Left forelimb (tissue), 1 donor: ENCODE data around the gene VSIG1.

Source experiments
- DNase-seq: peaks from one replicate; pipeline ENCODE4 v3.0.0-alpha.2; 2018; ENCODE audit warnings: low spot score

VSIG1 gene

DNA sequence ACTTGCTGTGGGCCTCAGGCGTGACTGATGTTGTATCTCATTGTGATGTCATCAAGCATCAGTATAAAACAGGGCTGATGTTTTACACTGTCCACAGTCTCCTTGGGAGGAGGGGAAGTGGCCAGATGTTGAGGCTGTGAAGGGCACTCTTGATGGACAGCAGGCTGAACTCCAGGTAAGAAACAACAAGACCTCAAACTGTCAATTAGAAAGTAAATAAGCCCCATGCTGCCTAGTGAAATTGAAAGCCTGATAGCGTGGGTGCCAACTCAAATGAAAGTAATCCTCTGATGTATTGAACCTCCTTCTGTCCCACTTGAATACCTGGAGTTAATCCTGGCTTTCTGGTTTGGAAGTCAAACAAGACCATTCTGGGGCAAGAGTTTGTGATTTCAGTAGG is 19.7 kb downstream of the VSIG1 start:
- no peak for DNase-seq

DNA sequence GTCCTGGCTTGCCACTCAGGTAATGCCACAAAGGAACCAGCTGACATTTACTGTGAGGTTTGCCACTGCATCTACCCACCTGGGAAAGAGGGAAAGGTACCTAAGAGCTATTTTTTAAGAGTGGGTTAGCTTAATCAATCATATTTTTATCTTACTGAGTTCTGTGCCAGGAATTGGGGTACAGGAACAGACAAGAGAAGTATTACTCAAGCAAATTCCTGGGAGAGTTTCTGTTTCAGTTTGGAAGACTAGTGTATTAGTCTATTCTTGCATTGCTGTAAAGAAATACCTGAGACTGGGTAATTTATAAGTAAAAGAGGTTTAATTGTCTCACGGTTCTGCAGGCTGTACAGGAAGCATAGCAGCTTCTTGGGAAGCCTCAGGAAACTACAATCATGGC is 23.3 kb downstream of the VSIG1 start:
- DNase-seq = no peak

DNA sequence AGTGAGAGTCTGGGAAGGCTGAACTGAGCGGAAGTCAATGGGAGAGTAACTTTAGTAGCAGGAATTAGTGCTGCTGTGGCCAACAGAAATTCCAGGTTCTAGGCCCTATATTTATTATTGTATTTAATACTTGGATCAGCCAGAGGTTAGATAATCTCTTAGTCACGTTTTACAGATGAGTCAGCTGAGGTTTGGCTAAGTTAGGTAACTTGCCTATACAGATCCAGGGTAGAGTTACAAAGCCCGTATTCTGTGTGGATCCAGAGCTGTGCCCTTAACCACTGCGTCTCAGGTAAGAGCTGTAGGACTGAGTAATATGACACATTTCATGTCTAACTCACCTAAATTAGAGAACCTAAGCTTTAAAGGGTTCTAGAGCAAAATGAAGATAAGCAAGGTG is 26.0 kb downstream of the VSIG1 start:
- DNase-seq = no peak

DNA sequence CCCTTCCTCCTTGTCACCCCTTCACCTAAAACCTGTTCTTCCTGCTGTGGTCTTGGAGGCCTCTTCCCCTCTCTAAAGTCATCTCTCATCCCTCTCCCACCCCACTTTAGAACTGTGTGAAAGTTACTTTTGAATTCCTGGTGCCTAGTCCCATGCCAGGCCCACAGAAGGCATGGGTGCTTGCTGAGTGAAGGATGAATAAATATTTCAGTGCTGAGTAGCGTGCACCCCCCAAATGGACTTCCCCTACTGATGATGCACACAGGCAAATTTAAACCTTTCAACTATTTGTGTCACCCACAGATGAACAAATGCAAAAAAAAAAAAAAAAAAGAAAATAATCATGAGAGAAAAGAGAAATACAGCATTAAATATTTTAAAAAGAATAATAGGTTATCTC is 26.7 kb downstream of the VSIG1 start:
- DNase-seq = no peak

DNA sequence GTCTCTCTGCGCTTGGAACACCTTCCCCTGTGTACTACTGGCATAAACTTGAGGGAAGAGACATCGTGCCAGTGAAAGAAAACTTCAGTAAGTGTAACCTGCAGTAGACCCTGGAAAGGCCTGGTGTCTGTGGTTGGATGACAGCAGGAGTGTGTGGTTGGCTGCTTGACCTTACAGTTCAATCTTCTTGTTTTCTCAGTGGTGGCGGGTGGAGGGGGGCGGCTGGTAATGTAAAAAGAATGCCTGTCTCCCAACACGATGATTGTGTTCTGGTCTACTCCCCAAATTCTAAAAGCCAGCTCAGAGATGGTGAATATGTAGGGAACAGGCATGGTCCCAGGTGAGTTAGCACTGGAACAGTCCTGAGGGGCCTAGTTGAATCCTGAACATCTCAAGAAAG is 27.9 kb downstream of the VSIG1 start:
- DNase-seq = no peak

DNA sequence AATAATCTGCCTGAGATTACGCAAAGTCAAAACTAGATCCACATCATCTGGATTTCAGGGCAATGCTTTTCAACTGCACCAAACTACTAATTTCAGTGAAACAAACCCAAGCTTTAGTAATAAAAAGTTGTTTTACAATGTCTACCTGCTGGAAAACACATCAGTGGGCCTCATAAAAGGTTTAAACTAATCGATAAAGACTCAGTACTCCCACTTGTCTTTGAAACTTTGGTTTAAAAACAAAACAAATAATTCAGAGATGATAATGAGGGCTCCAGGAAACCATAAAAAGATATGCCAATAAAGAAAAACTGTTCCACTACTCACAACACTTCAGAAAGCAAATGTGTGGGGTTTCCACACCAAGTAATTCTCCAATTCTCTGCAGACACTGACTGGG is 36.2 kb downstream of the VSIG1 start:
- DNase-seq = no peak

DNA sequence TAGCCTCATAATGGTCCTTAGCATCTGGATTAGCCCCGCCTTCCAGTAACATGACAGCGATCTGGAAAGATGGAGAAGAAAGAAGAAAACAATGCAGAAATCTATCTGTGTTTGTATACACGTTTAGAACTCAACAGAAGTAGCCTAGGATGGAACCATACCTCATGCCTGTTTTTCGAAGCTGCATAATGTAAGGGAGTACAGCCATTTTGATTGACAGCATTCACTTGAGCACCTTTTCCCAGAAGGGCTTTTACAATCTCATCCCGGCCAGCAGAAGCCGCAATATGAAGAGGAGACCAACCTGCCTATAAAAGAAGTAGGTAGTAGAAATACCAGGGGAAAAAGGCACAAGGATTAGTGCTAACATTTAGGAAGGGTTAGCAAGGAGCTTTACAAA is 42.9 kb downstream of the VSIG1 start:
- no peak for DNase-seq

DNA sequence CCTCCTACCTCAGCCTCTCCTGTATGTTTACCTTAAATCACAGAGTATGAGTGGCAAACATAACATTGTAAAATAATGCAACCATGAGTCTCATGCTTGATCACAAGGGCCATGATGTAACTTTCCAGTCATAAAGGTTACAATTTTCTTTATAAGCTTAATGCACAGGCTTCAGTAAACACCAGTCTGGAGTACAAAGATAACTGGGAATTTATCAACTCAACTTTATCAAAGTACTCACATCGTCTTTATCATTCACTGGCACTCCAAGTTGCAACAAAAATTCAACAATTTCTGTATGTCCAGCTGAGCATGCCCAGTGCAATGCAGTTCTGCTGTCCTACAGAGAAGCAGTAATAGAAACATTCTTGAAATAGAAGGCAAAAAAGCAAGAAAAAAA is 43.6 kb downstream of the VSIG1 start:
- DNase-seq = no peak

DNA sequence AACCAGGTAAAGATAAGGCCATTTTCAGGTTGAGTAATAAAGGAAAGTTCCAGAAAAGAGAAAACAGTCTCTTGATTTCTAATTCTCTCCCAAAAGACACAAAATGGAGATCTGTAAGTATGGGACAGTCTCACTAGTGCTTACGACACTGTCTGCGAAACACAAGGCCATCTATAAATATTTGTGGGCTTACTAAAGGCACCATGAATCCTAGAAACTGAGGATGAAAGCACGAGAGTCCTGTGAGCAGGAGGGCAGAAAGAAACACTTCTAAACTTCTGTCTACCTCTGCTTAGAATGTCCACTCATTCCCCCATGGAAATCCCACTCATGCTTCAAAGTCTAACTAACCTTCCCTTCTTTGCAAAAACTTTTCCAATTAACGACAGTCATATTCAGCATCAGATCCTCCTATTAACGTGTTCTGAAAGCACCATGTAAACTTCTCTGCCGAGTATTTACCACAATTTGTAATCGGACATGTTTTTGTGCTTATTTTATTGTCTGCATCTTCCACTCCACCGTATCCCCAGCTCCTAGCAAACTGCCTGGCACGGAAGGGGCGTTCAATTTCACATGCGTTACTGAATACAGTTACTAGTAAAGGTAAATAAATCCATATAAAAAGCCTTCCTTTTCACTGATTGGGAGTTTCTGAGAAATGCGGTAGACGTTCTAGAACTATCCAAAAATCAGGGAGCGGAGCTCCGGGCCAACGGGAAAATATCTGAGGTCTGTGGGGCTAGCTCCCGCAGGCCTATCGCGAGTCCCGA is 45.8 kb downstream of the VSIG1 start:
- DNase-seq = no peak

DNA sequence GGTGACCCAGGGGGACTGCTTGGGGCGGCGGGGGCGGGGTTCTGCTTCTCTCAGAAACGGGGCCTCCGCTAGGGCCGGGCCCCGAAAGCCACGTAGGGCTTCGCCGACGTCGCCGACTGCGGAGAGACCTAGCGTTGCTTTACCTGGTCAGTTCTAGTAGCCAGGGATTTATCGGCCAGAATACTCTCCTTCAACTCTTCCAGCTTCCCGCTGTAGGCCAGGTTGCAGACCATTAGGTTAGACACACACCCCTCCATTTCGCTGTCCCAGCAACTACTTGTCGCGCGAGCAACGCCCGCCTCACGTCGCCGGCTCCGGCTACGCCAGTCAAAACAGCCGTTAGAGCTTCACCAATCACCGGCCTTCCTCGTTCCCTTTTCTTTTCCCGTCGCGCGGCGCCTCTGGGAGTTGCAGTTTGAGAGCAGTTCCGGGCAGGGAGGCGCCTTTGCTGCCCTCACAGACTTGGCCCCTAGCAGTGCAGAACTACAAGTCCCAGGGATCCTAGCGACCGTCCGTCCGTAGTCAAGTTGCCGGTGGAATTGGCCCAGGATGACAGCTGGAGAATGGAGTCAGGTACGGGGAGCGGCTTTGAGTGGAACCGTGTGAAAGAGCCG is 46.5 kb downstream of the VSIG1 start, which contains the start of the genes ATG4A and PSMD10:
Gene ATG4A (plus strand): TSS at position 515 of the 614 bp plus-strand sequence. CDS start 49 bp downstream, at position 564.
Gene PSMD10 (minus strand): TSS at position 279 of the 614 bp plus-strand sequence. CDS start 22 bp downstream, at position 257.
- DNase-seq = peak; percentile 88

DNA sequence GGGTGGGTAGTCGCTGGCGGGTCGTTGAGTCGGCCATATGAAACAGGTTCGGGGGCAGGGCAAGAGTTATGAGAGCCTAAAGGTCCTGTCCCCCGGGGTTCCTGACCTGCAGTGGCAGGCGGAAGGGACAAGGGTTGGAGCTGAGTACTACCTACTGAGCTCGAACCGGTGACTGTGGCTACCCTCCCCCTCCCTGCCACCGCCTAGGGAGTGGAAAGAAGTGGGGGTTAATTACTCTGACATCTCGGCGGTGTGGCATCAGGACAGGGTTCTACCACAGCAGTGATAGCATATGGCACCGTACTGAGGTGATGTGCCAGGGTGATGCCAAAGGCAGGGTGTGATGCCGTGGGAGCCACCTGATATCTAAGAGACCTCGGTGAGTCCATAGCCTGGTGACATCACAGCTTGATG is 47.0 kb downstream of the VSIG1 start:
- no peak for DNase-seq

DNA sequence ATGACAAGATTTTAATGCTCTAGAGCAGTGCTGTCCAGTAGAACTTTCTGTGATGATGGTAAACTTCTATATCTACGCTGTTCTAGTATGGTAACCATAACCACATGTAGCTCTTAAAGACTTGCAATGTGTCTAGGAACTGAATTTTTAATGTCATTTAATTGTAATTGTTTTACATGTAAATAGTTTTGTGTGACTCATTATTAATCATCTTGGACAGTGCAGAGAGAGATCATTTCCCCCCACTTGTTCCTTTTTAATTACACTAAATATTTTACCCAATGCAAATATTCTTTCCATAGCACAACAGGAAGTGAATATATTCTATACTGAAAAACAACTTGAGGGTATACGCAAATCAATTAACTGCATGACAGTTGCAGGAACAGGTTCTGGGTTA is 52.5 kb downstream of the VSIG1 start:
- no peak for DNase-seq

DNA sequence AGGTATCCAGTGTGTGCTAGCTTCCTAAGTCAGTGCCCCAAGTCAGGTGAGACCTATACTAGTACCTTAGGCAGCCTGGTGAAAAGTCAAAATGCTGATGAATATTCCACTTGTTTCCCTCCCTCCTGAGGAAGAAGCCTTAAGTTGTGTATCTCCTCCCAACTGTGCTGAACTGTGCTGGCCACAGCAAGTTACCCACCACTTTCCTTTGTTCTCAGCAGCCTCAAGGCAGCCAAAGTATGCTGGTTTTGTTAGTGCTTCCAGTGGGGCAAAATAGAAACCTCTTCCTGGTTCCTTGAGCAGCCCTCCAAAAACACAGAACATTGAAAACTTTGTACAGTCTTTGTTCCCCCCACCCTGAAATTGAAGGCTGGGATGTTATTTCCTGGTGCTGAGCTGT is 60.6 kb downstream of the VSIG1 start:
- DNase-seq = no peak

DNA sequence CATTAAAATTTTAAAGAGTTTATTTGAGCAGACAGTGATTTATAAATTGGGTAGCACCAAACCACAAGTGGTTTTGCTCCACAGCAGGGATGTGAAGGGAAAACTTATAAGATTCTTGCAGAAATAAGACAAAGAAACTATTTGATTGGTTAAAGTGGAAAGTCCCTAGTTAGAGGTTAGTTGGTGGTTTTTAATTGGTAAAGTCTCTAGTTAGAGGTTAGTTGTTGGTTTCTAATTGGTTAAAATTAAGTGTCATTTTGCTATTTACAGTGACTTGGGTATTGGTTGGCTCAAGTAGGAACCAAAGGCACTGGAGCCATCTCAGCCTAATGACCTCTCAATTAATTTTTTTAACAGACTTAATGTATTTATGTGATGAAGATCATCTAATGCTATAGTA is 69.7 kb downstream of the VSIG1 start:
- no peak for DNase-seq

DNA sequence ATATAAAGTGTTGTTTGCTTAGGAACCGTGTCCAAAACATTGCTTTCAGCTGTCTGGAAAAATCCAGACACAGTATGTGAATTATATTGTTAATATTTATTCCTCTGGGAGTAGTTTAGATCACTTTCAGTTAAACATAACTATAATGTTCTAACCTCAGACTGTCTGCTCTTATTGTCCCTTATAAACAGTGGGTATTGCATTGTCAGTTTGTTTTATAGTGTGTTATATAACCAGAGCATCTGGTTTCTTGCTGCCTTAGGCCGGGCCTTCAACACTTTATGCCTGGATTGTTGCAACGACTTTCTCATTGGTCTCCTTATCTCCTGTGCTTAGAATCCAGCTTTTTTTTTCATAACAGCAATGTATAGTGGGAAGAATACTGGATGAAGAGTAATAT is 73.1 kb downstream of the VSIG1 start:
- no peak for DNase-seq

DNA sequence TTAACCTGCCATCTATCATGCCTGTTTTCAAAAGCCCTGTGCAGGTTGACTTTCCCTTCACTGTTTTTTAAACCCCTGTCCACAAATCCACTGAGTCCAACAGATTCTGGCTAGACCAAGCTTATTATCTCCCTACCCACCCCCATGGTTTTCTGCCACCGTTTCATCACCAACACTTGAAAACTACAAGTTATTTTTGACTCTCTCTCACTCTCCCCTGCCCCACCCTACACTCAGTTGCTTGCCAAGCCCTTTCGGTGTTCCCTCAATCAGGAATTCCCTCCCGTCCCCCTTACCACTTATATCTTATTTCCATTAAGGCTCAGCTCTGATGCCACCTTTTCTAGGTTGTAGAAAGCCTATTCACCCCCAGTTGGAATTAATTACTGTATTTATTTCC is 76.4 kb downstream of the VSIG1 start:
- no peak for DNase-seq

DNA sequence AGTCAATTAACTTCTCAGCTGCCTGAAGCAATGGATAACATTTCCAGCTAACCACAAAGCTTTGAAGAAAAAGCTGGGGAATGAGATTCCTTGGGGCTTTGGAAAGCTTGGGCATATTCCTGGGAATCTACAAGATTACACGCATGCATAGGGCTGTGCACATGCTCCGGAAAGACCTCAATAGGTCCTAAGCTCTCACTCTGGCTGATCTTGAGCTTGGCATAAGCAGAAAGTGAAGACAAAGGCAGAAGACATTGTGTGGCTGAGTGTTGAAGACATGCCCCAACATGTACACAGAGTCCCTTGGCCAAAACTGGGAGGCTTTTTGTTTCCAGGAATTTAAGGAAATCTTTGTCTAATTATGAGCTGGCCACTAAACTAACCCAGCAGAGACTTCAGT is 77.9 kb downstream of the VSIG1 start:
- DNase-seq = no peak

DNA sequence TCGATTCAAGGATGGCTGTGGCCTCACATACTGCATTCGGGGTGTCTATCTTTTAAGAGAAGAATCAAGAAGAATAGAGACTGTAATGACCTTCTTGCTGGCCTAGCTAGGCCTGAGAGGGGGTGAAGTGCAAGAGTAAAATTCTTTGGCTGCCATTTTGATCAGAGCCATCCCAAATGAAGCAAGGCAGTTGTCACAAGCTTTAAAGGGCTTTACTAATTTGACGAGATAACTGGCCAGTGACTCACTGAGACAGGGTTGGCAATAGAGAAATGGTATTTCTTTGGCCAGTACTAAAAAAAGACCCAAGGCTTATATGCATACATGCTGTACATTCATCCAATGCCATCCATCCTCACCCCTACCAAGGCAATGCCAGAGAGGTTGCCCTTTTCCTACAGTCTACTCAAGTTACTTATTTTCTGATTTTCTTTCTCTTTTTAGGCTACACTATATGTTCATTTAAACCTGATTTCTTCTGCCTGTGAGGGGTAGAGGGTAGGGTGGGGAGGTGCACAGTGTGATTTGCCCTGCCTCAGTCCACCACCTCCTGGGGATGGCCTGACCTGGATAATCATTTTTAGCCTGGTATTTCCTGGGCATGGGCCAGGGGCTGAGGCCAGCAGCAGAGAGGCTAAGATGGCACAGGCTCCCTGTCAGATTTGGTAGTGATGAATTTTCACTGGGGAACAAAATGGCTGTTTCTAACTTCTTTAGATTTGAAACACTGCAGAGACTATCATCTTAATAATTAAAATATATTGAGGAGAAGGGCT is 78.9 kb downstream of the VSIG1 start:
- no peak for DNase-seq

DNA sequence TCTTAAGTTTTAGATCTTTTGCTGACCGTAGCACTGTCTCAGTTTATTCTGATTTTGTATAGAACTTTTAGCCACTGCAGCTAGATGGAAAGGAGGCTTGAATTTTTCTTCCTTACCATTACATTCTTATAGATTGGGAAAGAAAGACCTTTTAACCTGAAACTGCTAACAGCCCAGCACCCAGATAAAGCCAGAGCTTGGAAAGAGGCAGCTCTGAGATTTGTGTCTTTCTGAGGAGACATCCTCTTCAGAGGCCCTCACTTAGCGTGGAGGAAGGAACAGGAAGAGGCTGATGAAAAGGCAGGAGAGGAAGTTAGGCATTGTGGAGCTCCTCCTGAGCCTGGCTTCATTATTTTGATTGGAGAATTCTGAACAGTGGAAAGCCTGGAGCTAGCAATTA is 81.8 kb downstream of the VSIG1 start:
- DNase-seq = no peak

DNA sequence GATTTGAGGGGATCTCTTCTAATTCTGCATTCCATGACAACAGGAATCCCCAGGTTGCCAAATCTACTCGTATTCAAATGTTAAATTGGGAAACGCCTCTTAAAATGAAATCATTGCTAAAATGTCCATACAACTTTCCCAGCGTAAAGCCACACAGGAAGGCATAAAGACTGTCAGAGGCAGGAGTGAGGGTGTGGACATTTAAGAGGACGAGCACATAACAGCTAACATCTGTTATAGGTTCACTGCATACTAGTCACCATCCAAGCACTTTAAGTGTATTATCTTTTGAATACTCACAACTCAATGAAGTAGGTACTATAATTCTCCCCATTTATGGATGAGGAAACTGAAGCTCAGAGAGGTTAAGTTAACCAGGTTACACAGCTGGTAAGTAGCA is 82.3 kb downstream of the VSIG1 start:
- DNase-seq = no peak
